GM12865 (cell line): ENCODE data around the gene OSCP1.

Experiments
- DNase-seq: peaks from one replicate; pipeline ENCODE4 v3.0.0; 2010; ENCODE audit warnings: low read depth
- H3K4me3 ChIP-seq: 2 replicates; pipeline ENCODE4 v1.5.1; 2011; ENCODE audit warnings: mild to moderate bottlenecking, low read depth, low read length, control low read depth
- CTCF ChIP-seq: IDR thresholded peaks from 2 replicates; pipeline ENCODE4 v1.5.1; 2011; ENCODE audit warnings: low read length, control low read depth, low read depth, inconsistent platforms; ENCODE audit not compliant: insufficient read depth; ENCODE audit errors: missing control alignments

OSCP1 gene

GRCh38 chr1:36433102-36433501, 17.1 kb downstream of the OSCP1 start:
- DNase-seq = no peak
- no peak for TF ChIP-seq CTCF
- H3K4me3 ChIP-seq = no peak overlapping the region

DNA sequence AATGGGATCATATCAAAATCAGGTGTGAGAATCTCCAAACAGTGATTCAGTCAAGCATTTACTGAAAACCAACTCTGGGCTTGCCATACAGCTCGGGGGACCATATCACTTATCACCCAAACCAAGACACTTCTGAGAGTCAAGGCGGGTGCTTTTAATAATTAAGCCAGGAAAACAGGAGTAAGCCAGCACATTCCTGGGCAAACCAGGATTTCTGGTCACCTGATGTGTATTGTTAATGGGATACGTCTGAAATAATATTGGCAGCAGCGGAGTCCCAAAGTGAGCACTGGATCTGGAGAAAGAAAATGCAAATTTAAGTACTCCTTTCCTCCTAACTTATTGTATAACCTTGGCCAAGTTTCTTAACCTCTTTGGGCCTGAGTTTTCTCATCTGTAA, 17.6 kb downstream of the OSCP1 start:
- TF ChIP-seq CTCF = no peak
- no peak overlapping the region for H3K4me3 ChIP-seq
- DNase-seq = no peak

GRCh38 chr1:36425791-36426190, 24.5 kb downstream of the OSCP1 start:
- no peak overlapping the region for H3K4me3 ChIP-seq
- DNase-seq = no peak
- no peak for TF ChIP-seq CTCF

- TF ChIP-seq CTCF = no peak
- no peak for DNase-seq
- H3K4me3 ChIP-seq = no peak overlapping the region
These were observed 28.6 kb downstream of the OSCP1 start for GRCh38 chr1:36421649-36422048.

DNA sequence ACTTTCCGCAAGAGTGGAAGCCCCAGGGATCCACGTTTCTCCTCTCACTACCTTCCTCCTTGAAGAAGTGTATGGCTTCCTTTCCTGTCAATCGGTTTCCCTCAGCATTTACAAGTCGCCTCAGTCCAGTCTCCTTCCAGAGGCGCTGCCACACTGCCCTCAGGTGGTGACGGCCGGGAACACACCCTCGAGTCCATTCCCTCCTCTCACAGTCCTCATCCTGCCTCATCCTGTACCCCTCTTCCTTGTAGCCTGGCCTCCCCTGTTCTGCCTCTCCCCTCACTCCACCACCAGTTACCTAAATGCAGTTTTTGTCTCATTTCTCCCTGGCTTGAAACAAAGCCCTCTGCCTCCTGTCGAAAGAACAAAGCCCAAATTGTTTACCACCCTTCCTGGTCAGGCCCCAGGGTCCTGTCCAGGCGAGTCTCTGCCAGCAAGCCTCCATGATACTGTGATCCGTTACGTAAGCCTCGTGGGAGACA, 29.4 kb downstream of the OSCP1 start:
- peak; percentile 89 for DNase-seq
- TF ChIP-seq CTCF = peak; percentile 97
- no peak overlapping the region for H3K4me3 ChIP-seq

- H3K4me3 ChIP-seq = no peak overlapping the region
- no peak for TF ChIP-seq CTCF
- DNase-seq = no peak
These were observed 29.8 kb downstream of the OSCP1 start for GRCh38 chr1:36420409-36420808.

DNA sequence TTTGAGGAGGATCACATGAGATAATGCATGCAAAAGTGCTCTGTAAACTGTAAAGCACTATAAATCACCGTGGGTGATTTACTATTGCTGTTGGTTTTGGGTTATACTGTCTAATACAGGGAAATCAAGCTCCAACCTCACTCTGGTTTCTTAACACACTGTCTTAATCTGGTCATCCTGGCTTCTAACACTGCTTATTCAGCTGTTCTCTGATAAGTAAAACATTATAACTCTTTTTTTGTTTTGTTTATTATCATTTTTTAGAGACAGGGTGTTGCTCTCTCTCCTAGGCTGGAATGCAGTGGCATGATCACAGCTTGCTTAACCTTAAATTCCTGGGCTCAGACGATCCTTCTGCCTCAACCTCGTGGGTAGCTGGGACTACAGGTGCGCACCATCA, 30.7 kb downstream of the OSCP1 start:
- no peak overlapping the region for H3K4me3 ChIP-seq
- TF ChIP-seq CTCF = no peak
- DNase-seq = no peak
